Activated CD8-positive, alpha-beta T cell treated with anti-CD3 and anti-CD28 coated beads for 36 hours (primary cell): ENCODE data around the gene GRIA1. TPM values are rescaled to one million over a fixed set of nuclear protein-coding genes. Genes with fewer than 3 reads are reported as not detected.

Experiments used
- ATAC-seq: fragments of 200-7000 bp; cut with Tn5 transposase; one replicate; pipeline ENCODE4 v1.10.0; 2021; ENCODE audit warnings: mild to moderate bottlenecking, moderate library complexity
- CTCF ChIA-PET: fragments of 350-600 bp; sonication (Branson Sonifier 250); formaldehyde crosslinking; loops from one replicate; lab custom pipeline; 2021; ENCODE audit warnings: antibody characterized with exemption; lab: Charles Lee
- POLR2A ChIA-PET: fragments of 350-600 bp; sonication (Branson Sonifier 250); formaldehyde crosslinking; loops from one replicate; lab custom pipeline; 2021; ENCODE audit warnings: antibody characterized with exemption; lab: Charles Lee
- DNase-seq: peaks from one replicate; pipeline ENCODE4 v3.0.0-alpha.2; 2020
- H3K27ac Mint-ChIP-seq: one replicate; pipeline ENCODE4 v1.8.0; 2021; ENCODE audit warnings: mild to moderate bottlenecking, mixed read lengths
- H3K27me3 Mint-ChIP-seq: one replicate; pipeline ENCODE4 v1.8.0; 2021; ENCODE audit warnings: mixed read lengths
- H3K36me3 Mint-ChIP-seq: one replicate; pipeline ENCODE4 v1.8.0; 2021; ENCODE audit warnings: low read depth, mixed read lengths
- H3K4me1 Mint-ChIP-seq: one replicate; pipeline ENCODE4 v1.8.0; 2021; ENCODE audit warnings: low read depth, mixed read lengths
- H3K4me3 Mint-ChIP-seq: one replicate; pipeline ENCODE4 v1.8.0; 2021; ENCODE audit warnings: mild to moderate bottlenecking, moderate library complexity, mixed read lengths
- H3K9me3 Mint-ChIP-seq: one replicate; pipeline ENCODE4 v1.8.0; 2021; ENCODE audit warnings: mixed read lengths
- intact Hi-C: fragments of 100-400 bp; cut with micrococcal nuclease; formaldehyde crosslinking; loops from one replicate; pipeline ENCODE4 v1.10.0; 2022
- total RNA-seq, 2 experiments: library from RNA; stranded (reverse); gene quantifications; one replicate each; pipeline ENCODE4 v1.2.3, GENCODE V29; 2021
- TF ChIP-seq, protein P1 (sequence below): fragments of 200-600 bp; IDR thresholded peaks from one replicate; pipeline ENCODE4 v1.8.0; 2022; ENCODE audit warnings: antibody characterized with exemption, mild to moderate bottlenecking

Gene GRIA1
- total RNA-seq, 2 experiments from 2014 or later = not detected

DNA sequence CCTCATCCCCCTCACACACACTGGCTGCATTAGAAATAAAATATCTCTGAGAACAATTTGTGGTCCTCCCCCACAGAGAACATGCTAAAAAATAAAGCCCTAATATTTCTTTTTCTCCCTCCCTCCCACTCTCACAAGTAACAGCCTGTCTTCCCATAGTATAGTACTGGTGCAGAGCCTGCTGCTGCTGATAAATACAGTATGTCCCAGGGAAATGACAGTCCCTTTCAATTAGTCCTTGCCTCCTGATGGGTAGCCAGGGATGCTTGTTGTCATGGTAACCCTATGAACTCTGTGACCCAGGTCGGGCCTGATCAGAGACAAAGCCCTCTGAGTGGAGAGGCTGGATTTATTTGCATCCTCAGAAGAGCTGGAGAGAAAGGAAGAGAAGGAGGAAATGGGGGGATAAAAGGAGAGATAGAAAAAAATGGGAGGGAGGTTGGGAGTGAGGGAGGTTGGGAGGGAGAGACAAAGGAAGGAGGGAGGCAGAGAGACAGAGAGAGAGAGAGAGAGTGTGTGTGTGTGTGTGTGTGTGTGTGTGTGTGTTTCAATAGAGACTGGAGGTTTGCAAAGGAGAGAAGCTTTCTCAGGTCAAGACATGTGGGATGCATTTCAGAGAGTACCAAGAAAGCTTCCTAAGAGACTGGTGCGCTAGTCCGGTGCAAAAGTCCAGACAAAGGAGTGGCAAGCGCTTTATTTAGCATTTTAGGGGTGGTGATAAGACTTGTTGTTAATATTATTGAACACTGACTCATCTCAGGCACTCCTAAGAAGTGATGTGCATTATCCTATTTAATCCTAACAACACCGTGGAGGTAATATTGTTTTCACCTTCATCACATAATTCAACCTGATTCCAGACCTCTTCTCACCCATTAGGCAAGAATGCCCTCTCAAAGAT is 287.5 kb downstream of the GRIA1 start:
- POLR2A ChIA-PET = no interaction called here
- Mint-ChIP-seq H3K27ac (no peak overlapping the region), H3K36me3 (no peaks in the 10 kb centered on the region), H3K9me3 (peaks cover 2% of the 10 kb centered on the region), H3K27me3 (peaks cover 1% of the 10 kb centered on the region), H3K4me3 (no peak overlapping the region), H3K4me1 (no peaks in the 10 kb centered on the region)
- CTCF ChIA-PET = no interaction called here
- ATAC-seq (no peak), DNase-seq (no peak)
- intact Hi-C loops = no loop called here
- TF ChIP-seq, protein P1, sequence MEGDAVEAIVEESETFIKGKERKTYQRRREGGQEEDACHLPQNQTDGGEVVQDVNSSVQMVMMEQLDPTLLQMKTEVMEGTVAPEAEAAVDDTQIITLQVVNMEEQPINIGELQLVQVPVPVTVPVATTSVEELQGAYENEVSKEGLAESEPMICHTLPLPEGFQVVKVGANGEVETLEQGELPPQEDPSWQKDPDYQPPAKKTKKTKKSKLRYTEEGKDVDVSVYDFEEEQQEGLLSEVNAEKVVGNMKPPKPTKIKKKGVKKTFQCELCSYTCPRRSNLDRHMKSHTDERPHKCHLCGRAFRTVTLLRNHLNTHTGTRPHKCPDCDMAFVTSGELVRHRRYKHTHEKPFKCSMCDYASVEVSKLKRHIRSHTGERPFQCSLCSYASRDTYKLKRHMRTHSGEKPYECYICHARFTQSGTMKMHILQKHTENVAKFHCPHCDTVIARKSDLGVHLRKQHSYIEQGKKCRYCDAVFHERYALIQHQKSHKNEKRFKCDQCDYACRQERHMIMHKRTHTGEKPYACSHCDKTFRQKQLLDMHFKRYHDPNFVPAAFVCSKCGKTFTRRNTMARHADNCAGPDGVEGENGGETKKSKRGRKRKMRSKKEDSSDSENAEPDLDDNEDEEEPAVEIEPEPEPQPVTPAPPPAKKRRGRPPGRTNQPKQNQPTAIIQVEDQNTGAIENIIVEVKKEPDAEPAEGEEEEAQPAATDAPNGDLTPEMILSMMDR = no peak

DNA sequence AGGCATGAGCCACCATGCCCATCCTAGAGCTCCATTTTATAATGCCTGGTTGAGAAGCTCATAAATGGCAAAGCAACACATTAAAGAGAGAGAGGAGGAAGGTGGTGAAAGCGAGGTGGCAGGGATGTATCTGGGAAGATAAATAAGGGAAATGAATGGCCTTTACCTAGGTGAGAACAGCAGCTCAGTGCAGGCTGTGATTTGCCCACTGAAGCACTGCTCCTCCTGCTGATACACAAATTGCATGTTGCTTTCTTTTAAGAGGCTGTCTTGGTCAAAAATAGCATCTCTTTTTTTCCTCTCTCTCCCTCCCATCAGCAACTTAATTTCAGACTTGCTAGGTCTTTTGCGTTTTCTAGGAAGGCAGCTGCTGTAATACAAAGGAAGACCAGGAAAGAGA is 289.4 kb downstream of the GRIA1 start:
- peaks cover 1% of the 10 kb centered on the region for H3K27me3 Mint-ChIP-seq
- DNase-seq = no peak
- ChIA-PET CTCF (no interaction called here), POLR2A (no interaction called here)
- TF ChIP-seq, protein P1 = no peak
- peaks cover 2% of the 10 kb centered on the region for H3K9me3 Mint-ChIP-seq
- no peaks in the 10 kb centered on the region for H3K36me3 Mint-ChIP-seq
- H3K4me3 Mint-ChIP-seq = no peak overlapping the region
- no peak overlapping the region for H3K27ac Mint-ChIP-seq
- intact Hi-C loops = no loop called here
- no peaks in the 10 kb centered on the region for H3K4me1 Mint-ChIP-seq
- no peak for ATAC-seq

DNA sequence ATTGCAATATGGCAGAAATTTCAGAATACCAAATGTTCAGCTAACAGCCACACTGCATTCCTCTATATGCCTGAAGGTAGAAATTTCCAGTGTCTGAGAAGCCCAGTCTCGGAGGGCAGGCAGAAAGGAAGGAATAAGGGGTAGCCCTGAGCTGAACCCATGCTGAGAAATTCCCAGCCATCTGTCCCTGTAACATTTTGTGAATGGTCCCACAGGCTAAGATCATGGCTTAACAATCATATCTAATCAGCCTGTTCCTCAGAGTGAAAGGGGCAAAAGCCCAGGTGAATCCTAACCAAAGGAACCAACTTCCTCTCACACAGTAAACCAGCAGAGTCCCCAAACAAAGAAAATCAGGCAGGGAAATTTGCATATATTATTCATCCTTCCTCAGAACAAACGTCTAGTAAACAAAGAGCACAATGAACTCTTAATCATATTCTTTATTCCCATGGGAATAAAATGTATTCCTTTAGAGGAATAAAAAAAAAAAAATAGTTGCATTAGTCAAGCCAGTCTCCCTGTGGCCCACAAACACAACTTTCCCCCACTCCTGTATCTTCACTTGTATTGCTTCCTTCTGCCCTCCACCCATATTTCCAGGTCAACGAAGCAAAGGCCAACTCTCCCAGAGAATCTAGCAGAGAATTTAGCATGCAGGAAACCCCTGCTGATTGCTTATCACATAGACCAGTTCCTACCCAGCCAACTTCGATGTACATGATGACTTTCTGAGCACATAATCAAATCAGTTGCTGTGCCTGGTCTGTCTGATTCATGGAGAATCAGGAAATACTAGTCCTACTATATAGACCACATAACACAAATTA is 290.6 kb downstream of the GRIA1 start:
- ATAC-seq (no peak), DNase-seq (no peak)
- Mint-ChIP-seq H3K27ac (no peak overlapping the region), H3K4me3 (no peak overlapping the region), H3K27me3 (peaks cover 2% of the 10 kb centered on the region), H3K4me1 (no peaks in the 10 kb centered on the region), H3K36me3 (no peaks in the 10 kb centered on the region), H3K9me3 (no peaks in the 10 kb centered on the region)
- TF ChIP-seq, protein P1 = no peak
- intact Hi-C loops = no loop called here
- ChIA-PET POLR2A (no interaction called here), CTCF (no interaction called here)

DNA sequence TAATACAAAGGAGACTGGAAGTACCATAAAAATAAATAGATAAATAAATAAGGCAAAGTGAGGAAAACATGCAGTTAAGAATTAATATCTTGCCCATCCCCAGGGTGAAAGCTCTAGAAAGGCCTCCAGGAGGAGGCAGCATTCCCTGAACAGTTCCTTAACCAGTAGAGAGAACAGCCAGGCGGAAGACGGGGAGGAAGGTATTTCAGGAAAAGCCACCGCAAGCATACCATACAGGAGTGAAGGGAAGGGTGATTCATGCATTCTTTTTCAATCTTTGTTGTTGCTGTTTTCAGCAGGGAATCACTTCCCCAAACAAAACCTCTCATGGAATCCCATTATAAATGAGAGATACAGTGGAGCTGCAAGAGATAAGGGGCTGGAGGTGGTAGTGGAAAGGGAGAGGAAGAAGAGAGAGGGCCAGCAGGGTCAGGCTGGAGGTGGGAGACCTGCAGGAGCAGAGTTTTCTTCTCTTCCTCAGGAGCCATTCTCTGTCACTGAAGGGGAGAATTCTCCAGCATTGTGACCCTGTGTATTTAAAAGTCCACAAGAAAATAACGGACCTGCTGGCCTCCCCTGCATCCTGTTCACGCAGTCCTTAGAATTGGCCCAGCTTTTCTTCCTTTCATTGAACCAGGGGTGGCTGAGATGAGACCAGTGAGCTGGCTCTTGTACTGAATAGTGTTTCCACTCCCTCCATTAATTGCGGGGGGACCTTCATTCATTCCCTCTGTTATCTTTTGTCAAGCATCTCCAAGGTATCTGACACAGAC is 292.3 kb downstream of the GRIA1 start:
- Mint-ChIP-seq H3K4me1 (no peaks in the 10 kb centered on the region), H3K27ac (no peak overlapping the region), H3K36me3 (no peaks in the 10 kb centered on the region), H3K27me3 (peaks cover 2% of the 10 kb centered on the region), H3K9me3 (no peaks in the 10 kb centered on the region), H3K4me3 (no peak overlapping the region)
- ChIA-PET CTCF (no interaction called here), POLR2A (no interaction called here)
- ATAC-seq (no peak), DNase-seq (no peak)
- TF ChIP-seq, protein P1 = no peak
- intact Hi-C loops = no loop called here
